ENCODE data around the gene NEUROD2.

NEUROD2 gene

DNA sequence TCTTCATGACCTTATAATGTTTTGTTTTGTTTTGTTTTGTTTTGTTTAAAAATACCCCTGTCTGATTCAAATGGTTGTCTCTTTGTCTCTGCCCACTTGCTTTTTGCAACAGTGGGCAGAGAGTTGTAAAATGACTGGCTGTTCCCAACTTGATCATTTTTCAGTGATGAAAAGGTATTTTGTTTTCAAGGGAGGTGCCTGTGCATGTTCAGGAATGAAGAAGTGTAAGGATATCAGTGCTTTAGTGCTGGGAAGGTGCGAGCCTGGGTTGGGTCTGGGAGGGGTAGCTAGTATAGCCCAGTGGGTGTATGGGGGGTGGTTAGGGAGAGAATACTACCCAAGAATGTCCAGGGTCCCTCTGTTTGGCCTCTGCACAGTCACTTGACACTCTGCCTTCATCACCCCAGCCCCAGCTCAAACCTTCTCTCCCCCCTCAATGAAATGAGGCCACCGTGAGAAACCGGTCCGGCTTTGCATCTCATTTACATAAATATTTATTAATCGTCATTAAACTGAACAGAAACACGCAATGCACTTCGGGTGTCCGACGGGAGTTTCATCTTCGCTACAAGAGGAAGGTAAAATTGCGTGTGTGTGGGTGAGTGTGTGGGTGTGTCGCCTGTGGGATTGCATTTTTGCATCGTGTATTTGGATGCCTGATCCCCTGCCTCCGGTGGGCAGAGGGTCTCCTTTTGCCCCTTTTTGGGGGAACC is 4.3 kb downstream of the NEUROD2 start:
- no peak for DNase-seq (ENCODE audit: low read depth)
- H3K4me3 ChIP-seq (ENCODE audit: low read depth, low read length) = no peak overlapping the region
- in situ Hi-C loops (cut with HindIII; ENCODE audit: low sequenced_read_pairs) = no loop called here
- TF ChIP-seq CTCF (IDR thresholded peaks at IDR 0.05; ENCODE audit: low read depth, low read length, missing control alignments) = no peak

- in situ Hi-C loops (cut with HindIII; ENCODE audit: low sequenced_read_pairs) = no loop called here
- DNase-seq (ENCODE audit: low read depth) = no peak
- no peak for TF ChIP-seq CTCF (IDR thresholded peaks at IDR 0.05; ENCODE audit: low read depth, low read length, missing control alignments)
- H3K4me3 ChIP-seq (ENCODE audit: low read depth, low read length) = no peak overlapping the region
These were observed 5.0 kb downstream of the NEUROD2 start for GRCh38 chr17:39602533-39603303.

DNA sequence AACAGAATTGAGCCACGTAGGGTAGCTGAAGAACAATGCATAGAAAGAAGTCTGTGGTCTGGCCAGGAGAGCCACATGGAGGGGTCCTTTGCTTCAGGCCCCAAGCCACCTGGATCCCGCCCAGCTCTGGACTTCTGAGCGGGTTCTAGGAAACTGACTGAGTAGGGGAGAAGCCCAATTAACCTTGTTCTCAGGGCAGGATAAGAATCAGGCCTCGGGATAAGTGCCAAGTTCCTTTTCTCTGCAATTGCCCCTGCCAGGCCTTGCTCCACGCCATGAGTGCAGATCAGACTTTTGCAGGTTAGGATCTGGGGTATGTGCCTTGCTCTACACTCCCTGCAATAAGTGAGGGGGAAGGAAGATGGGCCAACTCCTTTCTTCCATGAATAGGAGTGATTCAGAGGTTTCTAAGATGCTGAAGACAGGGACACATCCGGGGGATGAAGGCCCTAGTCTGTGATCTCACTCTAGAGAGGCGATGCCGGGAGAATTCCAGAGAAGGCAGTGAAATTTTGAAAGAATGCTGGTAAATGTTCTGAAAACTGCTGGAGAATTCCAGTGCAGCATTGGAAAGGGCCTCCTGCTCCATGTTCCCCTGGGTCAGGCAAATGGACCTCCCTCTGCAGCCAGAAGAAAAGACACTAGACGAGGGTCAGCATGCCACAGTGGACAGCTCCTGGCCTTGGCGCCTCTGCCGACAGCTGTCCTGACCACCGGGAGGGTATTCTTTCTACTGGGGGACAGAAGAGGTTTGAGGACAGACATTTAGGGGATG is 5.8 kb downstream of the NEUROD2 start:
- DNase-seq (ENCODE audit: low read depth) = no peak
- H3K4me3 ChIP-seq (ENCODE audit: low read depth, low read length) = no peak overlapping the region
- no peak for TF ChIP-seq CTCF (IDR thresholded peaks at IDR 0.05; ENCODE audit: low read depth, low read length, missing control alignments)
- in situ Hi-C loops (cut with HindIII; ENCODE audit: low sequenced_read_pairs) = no loop called here

- no peak overlapping the region for H3K4me3 ChIP-seq (ENCODE audit: low read depth, low read length)
- in situ Hi-C loops (cut with HindIII; ENCODE audit: low sequenced_read_pairs) = no loop called here
- no peak for TF ChIP-seq CTCF (IDR thresholded peaks at IDR 0.05; ENCODE audit: low read depth, low read length, missing control alignments)
- no peak for DNase-seq (ENCODE audit: low read depth)
These were observed 6.6 kb downstream of the NEUROD2 start for GRCh38 chr17:39600997-39601597.

DNA sequence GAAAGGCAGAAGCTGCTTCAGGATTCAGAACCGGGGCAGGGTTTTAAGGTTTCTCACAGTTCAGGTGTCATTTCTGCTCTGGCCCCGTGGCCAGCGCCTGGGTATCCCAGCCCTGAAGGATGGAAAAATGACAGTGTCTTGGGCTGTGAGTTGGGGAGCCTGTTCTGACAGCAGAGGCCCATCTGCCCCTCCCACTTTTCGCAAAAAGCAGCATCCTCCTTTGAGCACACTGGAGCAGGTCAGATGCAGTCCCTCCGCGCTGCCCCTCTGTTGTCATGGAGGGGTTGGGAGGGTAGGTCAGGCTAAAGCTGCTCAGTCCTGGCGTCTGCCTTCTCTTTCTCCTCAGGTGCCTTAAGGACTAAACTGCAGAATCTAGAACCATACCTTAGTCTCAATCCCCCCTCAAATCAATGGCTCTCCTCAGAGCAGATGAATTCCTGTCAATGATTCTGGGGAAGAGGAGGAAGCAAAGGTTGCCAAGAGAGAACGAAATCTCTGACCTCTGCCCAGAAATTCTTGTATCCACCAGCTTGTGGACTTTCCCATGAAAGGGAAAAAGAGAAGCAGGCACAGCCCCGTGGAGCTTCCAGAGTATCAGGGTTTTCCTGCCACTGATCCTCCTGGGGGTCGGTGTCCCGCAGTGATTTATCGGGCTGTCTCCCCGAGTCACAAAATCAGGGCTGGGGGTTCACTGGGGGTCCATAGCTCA is 7.3 kb downstream of the NEUROD2 start:
- in situ Hi-C loops (cut with HindIII; ENCODE audit: low sequenced_read_pairs) = no loop called here
- H3K4me3 ChIP-seq (ENCODE audit: low read depth, low read length) = no peak overlapping the region
- no peak for DNase-seq (ENCODE audit: low read depth)
- no peak for TF ChIP-seq CTCF (IDR thresholded peaks at IDR 0.05; ENCODE audit: low read depth, low read length, missing control alignments)

Data from astrocyte of the cerebellum (primary cell).